DMS 273 (cell line): ENCODE data around the gene DRD4.
"Not testable (repeated sequence)": the region's sequence is repeated elsewhere in the genome, so short reads cannot be mapped to it uniquely, and the experiment has no call there.

ENCODE experiments used
- DNase-seq: peaks from one replicate; lab custom pipeline; 2025; ENCODE audit not compliant: unreplicated experiment; lab: John Stamatoyannopoulos, UW

Gene DRD4

DNA sequence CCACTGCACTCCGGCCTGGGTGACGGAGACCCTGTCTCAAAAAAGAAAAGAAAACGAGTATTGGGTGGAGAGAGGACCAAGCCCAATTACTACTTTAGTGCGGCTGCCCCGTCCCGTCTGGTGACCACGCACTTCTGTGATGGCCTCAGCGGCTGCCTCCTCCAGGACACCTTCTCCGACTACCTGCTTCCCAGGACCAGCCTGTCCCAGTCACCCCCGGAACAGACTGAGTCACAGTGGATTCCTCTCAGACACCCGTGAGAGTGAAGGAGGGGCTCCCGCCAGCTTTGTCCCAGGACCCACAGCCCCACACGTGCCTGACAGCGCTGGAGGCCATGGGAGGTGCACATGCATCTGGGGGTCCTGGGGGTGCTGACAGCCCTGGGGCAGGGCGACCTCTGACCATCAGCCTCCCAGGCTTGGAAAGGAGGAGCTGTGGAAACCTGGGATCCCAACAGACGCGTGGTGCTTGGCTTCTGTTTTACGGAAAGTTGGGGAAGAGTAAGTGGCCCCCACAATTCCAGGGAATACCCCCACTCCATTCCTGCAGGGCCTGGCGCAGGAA lies 4.8 kb downstream of the DRD4 start:
- no peak for DNase-seq

DNA sequence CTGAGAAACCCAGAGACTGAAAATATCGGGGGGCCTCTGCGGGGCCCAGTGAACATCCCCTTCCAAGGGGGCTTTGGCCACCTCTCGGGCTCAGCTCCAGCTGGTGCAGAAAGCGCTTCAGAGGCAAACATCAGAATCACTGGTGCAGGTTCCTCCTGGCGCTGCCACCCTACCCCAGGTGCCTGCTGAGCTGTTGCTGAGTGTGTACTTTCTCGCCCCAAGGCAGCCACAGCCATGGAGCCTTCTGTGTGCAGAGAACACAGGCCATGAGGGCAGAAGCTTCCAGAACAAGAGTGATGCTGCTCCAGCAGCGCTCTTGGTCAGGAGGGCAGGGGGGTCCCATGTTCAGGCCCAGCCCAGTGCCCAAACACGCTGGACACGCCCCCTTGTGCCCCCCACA lies 6.3 kb downstream of the DRD4 start:
- DNase-seq: no peak

DNA sequence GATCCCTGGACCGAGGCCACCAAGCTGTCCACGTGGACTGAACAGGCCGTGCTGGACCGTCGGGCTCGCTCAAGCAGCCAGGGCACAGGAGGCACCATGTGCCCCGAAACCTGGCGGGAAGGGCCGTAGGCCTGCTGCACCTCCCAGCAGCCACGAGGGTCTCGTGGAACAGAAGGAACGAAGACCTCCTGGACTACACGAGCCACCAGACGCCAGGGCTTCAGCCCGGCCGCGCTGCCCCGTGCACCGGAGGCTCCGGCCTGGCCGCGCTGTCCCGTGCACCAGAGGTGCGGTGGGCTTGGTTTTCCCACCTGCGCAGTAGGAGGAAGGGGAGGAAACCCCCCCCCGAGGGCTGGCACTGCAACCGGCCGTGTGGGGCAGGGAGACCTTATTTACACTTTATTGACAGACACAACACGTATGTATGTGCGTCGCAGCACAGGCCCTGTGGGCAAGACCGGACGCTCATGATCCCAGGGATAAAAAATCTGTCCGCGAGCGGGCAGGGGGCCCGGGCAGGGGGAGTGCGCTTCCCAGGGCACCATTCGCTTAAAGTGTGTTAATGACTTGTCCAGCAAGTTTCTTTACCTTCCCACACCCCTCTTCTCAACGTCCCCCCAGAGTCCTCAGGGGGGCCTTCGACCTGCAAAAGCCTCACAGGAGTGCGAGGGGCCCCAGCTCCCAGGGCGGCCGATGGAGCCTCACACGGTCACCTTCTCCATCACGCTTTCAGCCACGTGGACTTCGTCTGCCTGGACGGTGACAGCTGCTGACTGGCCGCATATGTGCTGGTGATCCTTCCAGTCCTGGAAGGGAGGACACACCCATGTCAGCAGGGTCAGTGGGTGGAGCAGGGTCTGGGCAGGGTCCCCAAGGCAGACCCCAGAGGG lies 7.0 kb downstream of the DRD4 start:
- DNase-seq: no peak

DNA sequence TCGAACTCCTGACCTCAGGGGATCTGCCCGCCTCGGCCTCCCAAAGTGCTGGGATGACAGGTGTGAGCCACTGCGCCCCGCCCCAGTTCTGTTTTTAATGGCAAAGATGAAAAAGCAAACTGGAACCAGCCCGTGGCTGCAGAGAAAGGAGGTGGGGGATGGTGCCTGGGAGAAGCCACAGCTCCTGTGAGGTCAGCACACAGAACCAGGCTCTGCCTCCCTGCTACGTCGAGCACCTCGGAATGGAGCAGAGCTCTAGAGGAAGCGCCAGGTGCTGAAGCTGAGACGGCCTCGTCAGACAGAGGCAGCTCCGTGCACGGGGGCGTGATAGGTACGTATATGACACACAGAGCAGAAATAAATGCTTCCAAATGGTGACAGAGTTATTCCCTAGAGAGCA lies 8.5 kb downstream of the DRD4 start:
- no peak for DNase-seq

DNA sequence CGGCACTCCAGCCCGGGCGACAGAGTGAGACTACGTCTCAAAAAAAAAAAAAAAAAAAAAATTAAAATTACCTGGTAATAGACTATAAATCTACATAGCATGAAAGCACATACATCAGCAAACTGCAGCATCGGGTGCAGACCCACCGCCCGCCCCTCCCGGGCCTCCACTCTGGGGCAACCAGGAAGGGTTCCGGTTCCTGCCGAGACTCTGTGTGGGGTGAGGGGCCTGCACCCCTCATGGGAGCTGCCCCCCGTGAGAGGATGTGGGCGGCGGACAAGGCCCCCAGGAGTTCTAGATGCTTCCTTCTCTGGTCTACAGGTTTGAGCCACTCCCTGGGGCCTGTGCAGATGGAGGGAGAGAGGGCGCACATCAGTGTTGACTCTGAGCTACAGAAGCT lies 9.1 kb downstream of the DRD4 start:
- no peak for DNase-seq

DNA sequence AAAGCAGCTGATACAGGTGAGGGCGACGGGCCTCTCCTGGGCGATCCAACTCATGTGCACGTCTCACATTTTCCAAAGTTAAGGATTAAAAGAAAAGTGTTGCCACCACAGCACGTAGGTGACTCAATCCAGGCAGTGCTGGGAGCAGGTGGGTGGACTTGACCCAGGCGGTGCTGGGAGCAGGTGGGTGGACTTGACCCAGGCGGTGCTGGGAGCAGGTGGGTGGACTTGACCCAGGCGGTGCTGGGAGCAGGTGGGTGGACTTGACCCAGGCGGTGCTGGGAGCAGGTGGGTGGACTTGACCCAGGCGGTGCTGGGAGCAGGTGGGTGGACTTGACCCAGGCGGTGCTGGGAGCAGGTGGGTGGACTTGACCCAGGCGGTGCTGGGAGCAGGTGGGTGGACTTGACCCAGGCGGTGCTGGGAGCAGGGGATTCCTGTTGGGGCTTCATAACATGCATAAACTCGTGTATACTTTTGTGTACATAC lies 10.6 kb downstream of the DRD4 start:
- not testable (repeated sequence) for DNase-seq

DNA sequence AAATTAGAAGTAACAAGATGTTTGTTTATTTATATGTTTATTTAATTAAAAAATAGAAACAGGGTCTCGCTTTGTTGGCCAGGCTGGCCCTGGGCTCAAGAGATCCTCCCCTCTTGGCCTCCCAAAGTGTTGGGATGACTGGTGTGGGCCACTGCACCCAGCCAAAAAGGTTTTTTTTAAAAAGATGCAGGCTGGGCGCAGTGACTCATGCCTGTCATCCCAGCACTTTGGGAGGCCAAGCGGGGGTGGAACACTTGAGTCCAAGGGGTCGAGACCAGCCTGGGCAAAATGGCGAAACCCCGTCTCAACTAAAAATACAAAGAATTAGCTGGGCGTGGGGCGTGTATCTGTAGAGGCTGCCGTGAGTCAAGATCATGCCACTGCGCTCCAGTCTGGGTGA lies 13.4 kb downstream of the DRD4 start:
- DNase-seq: no peak

DNA sequence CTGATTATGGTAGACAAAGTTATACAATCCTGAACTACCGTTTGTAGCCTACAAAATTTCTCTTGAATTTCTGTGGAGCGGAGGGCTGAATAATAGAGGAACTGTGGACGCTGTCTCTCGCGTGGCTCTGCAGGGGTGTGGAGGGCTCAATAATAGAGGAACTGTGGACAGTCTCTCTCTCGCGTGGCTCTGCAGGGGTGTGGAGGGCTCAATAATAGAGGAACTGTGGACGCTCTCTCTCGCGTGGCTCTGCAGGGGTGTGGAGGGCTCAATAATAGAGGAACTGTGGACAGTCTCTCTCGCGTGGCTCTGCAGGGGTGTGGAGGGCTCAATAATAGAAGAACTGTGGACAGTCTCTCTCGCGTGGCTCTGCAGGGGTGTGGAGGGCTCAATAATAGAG lies 16.1 kb downstream of the DRD4 start:
- DNase-seq: not testable (repeated sequence)

DNA sequence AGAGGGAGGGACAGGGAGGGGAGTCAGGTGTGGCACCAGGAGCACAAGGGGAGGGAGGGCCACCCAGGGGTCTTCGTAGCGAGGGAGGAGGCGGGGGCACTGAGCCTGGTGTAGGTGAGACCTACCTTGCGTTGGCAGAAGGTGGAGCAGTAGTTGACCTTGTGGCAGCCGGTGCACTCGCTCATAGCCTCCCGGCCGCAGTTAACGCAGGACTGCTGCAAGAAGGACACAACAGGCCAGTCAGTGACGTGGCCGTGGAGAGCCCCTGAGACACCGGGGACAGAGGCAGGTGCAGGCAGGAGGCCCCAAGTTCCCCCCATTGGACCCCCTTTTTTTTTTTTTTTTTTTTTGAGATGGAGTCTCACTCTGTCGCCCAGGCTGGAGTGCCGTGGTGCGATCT lies 16.8 kb downstream of the DRD4 start:
- DNase-seq: no peak

DNA sequence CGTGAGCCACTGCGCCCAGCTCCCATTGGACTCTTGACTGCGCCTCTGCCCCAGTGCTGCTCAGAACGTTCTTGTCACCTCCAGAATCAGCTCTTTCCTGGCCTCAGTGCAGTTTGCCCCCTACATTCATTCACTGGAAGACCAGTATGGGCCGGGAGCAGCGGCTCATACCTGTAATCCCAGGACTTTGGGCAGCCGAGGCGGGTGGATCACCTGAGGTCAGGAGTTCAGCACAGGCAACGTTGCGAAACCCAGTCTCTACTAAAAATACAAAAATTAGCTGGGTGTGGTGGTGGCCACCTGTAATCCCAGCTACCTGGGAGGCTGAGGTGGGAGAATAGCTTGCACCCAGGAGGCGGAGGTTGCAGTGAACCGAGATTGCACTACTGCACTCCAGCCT lies 17.4 kb downstream of the DRD4 start:
- not testable (repeated sequence) for DNase-seq

DNA sequence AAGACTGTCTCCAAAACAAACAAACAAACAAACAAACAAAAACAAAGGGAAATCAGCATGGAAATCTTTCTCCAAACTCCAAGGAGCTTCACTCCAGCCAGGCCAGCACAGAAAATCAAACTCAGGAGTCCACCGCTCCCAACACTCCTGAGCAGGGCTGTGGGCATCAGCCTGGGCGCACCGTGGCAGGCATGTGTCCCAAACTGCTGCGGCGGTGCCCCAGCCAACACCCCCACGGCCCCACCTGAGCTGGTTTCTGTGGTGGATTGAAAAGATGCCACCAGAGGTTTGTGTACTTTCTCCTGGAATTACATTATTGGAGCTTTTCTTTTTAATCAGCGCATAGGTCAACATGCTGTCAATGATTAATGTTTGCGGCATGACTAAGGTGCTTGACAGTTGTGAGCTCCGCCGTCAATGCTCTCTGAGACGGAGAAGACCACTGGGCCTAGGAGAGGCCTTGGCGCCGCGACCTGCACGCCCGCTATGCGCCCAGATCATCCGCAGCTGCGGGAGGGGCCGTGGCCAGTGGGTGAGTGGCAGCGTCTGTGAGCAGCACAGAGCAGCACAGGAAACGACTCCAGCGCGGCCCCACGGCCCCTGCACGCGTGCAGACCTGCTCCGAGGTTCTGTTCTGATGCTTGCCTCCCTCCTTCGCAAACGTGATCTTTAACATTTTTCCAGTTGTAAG lies 18.1 kb downstream of the DRD4 start:
- DNase-seq: no peak

DNA sequence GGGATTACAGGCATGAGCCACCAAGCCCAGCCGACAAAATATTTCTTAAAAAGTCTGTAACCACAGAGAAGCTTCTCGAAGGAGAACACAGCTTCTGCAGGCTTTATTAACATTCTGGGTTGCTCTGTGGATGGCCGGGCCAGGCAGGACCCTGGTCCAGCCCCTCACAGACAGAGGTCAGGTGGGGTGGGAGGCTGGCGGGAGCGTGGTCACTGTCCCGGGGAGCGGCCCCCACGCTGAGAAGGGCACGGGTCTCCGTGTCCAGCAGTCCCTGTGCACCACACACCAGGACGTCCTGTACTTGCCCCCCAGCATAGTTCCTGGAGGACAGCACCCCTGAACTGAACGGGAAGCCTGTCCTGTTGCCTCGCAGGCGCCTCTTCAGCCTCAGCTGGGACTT lies 19.4 kb downstream of the DRD4 start:
- no peak for DNase-seq

DNA sequence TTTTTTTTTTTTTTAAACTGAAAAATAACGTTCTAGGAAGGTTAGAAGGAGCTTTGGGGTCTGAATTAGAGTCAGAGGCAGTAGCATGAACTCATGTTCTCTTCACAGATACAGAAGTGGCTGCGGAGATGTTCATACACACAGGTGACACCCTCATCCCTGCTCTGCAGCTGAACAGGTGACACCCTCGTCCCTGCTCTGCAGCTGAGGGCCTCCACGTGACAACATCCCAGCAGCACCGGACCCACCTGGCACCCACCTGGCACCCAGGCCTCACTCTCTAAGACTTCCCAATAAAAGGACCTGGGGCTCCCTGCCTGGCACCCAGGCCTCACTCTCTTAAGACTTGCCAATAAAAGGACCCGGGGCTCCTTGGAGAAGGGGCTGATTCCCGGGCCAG lies 19.8 kb downstream of the DRD4 start:
- no peak for DNase-seq

DNA sequence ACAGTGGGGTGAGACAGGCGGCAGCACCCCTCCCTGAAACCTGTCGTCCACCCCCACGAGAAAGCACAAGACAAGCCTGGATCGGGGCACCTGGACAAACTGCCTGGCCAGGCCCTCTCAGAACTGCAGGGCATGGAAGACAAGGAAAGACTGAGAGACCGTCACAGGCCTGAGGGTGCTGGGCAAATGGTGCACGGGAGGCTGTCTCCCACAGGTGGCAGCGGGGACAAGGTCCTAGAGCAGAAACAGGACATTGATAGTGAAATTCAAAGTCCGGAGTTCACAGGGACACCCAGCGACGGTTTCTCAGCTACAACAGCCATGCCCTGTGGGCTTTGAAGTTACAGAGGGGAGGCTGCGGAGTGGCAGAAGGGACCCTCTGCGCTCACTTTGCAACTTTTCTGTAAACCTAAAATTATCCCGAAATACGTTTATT lies 20.6 kb downstream of the DRD4 start:
- no peak for DNase-seq

DNA sequence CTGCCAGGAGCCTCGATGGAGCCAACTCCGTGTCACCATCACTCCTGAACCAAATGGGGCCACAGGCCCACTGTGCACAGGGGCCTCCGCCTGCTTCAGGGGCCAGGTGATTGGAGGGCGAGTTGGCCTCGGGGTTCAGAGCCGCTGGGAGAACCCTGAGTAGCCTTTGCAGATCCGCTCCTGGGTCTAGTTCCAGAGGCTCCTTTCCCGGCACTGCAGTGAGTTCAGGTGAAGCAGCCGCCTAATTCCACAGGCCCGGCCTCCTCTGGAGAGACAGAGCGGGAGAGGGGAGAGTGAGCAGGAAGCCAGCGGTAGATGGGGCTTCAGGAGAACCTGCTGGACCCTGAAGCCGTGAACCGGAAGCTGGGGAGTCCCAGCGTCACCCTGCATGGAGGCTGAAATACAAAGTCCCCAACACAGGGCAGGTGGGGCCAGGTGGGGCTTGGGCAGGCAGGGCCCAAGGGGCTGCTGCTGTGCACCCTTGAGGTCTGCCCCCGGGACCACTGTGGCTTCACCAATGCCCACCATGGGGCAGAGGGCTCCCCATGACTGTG lies 22.5 kb downstream of the DRD4 start:
- no peak for DNase-seq

DNA sequence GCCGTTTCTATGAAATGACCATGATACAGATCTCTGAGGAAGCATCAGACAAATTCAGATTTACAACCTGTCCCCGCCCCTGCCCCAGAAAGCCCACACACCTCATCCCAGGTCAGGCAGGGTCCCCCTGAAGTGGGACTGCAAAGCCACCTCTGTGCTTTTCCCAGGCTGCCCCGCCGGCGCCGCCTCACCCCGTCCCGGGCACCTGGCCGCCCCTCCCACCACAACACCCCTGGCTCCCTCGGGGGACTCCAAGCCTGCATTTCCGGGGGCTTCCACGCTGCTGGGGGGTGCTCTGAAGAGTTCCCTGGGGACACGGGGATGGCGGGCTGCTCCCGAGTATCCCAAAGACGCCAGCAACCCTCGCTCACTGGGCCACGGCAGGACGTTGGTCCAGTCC lies 23.2 kb downstream of the DRD4 start:
- no peak for DNase-seq

DNA sequence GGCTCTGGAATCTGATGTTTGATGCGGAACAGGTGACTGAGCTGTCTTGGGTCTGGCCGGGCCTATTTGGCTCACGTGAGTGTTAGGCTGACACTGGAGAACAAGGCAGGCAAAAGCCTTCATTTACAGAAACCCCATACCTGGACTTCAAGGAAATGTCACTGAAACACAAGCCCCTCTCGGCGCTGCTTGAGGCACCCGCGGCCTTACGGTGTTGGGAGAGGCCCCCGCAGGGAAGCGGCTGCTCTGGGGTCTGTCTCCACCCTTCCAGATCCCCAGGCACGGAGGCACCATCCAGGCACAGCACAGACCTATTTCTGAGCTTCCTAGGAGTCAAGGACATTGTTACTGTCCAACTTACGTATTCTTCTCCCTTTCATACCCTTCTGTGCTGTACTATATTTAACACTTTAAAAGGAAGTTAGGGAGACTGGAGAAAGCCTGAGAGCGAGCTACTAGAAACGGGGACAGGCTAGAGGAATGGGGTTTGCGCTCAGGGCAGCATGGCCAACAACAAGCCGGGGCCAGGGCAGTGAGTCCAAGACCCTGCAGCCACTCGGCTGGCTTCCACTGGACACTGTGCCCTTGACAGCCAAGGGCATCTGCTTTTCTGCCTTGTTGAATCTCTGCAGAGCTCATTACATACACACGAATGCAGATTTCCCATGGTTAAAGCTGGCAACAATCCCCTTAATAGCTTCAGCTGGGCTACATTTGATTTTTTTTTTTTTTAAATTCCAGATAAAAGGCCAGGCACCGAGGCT lies 23.8 kb downstream of the DRD4 start:
- no peak for DNase-seq

DNA sequence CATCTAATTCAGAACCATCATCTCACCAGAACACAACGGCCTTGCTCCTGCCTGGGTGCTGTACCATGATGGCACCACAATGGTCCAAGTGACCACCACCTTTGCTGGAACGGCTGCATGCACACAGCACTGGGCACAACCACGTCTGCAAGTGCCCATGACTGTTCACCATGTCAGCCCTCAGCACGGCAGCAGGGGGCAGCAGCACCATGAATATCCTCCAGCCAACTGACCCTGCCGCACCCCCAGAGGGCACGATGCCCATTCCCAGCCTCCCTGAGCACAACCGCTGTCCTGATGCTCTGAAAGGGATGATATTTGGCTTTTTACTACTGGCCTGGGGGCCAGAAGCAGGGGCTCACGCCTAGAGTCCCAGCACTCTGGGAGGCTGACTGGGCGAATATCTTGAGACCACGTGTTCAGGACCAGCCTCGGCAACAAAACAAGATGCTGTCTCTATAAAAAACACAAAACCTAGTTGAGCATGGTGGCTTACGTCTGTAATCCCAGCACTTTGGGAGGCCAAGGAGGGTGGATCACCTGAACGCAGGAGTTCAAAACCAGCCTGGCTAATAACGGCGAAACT lies 25.7 kb downstream of the DRD4 start:
- DNase-seq: peak; percentile 65

DNA sequence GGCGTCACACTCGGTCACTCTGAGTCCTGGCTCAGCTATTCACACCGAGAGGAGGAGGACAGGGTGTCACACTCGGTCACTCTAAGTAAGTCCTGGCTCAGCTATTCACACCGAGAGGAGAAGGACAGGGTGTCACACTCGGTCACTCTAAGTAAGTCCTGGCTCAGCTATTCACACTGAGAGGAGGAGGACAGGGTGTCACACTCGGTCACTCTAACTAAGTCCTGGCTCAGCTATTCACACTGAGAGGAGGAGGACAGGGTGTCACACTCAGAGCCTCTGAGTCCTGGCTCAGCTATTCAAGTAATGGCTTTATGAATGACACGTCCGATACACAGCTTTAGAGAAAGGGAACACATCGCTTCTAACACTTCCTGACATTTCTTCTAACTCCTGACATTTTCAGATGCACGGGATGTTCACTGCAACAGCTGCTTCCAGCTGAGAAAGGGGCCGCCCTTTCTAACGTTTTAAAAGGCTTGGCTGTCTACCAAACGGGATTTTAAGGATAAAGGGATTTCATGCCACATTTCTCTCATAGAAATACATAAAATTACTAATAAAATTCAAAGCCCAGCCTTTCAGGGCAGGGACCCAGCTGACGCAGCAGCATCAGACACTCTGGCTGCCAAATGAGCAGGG lies 28.1 kb downstream of the DRD4 start:
- DNase-seq: no peak

DNA sequence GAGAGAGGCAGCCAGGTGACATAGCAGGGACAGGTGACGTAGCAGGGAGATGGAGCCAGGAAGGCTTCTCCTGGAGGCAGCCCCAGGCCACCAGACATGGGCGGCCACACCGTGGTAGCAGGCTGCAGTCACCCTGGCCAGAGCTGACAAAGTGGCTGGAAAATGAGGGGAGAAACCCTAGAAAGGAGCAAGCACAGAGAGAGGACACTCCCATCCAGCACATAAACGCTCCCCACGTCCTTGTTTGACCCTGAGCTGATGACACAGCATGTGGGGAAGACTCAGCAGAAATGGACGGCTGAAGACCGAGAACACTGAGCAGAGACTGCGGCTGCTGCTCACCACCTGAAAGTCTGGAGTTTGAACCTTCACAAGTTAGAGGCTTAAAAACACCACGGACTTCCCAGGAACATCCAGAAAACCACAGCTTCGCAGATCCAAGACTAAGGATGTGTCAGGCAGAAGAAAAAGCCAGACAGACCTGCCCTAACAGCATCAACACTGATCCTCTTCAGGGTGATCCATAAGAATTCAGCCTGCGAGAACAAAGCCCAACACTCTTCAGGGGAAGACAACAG lies 28.7 kb downstream of the DRD4 start:
- no peak for DNase-seq
